ENCODE results near the gene MIX23.

DNA sequence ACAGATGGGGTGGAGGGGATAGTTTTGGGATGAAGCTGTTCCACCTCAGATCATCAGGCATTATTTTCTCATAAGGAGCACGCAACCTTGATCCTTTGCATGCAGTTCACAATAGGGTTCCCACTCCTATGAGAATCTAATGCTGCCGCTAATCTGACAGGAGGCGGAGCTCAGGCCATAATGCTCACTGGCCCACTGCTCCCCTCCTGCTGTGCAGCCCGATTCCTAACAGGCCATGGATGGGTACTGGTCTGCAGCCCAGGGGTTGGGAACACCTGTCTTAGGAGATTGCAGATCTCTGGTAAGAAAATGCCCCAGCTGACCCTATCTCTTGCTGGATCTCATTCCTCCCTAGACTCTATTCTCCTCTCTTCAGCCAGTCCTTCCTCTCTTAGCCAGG is 51.1 kb downstream of the MIX23 start:
- TF ChIP-seq, protein P1, sequence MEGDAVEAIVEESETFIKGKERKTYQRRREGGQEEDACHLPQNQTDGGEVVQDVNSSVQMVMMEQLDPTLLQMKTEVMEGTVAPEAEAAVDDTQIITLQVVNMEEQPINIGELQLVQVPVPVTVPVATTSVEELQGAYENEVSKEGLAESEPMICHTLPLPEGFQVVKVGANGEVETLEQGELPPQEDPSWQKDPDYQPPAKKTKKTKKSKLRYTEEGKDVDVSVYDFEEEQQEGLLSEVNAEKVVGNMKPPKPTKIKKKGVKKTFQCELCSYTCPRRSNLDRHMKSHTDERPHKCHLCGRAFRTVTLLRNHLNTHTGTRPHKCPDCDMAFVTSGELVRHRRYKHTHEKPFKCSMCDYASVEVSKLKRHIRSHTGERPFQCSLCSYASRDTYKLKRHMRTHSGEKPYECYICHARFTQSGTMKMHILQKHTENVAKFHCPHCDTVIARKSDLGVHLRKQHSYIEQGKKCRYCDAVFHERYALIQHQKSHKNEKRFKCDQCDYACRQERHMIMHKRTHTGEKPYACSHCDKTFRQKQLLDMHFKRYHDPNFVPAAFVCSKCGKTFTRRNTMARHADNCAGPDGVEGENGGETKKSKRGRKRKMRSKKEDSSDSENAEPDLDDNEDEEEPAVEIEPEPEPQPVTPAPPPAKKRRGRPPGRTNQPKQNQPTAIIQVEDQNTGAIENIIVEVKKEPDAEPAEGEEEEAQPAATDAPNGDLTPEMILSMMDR (IDR thresholded peaks at IDR 0.05) = no peak
- TF ChIP-seq POLR2AphosphoS5 (IDR thresholded peaks at IDR 0.05) (no peak), POLR2A (IDR thresholded peaks at IDR 0.05) (no peak)
